ENCODE measurements around the gene PTGS2. TPM values are rescaled to one million over a fixed set of nuclear protein-coding genes. Genes with fewer than 3 reads are reported as not detected.
"Not testable (repeated sequence)": the region's sequence is repeated elsewhere in the genome, so short reads cannot be mapped to it uniquely, and the experiment has no call there.

Gene PTGS2
- total RNA-seq, 2 donors from 2014 or later = 0.57 to 14.9 TPM

- DNase-seq = no peak
- Histone ChIP-seq H3K9me3 (no peaks in the 10 kb centered on the region), H3K9ac (ENCODE audit: low read depth in 2 of 2, low read length in 2 of 2) (no peak overlapping the region), H3K36me3 (no peaks in the 10 kb centered on the region), H3K4me1 (no peaks in the 10 kb centered on the region), H3K27me3 (no peaks in the 10 kb centered on the region), H3K27ac (no peak overlapping the region), H3K4me3 (no peak overlapping the region)
- intact Hi-C loops (cut with DNase I) = no loop called here
- no peak for TF ChIP-seq CTCF (IDR thresholded peaks at IDR 0.05)
Measured at GRCh38 chr1:186670297-186671135, 9.7 kb downstream of the PTGS2 start.

GRCh38 chr1:186669784-186670183 is 10.4 kb downstream of the PTGS2 start:
- H3K27ac ChIP-seq; DNase-seq; H3K4me3 ChIP-seq; H3K9ac ChIP-seq (ENCODE audit: low read depth in 2 of 2, low read length in 2 of 2); H3K9me3 ChIP-seq; H3K4me1 ChIP-seq; intact Hi-C loops (cut with DNase I); H3K36me3 ChIP-seq; H3K27me3 ChIP-seq: not testable (repeated sequence)

- H3K27ac ChIP-seq; intact Hi-C loops (cut with DNase I): not testable (repeated sequence)
Measured at GRCh38 chr1:186664217-186664616, 16.0 kb downstream of the PTGS2 start.

GRCh38 chr1:186662752-186663151 is 17.5 kb downstream of the PTGS2 start:
- DNase-seq = no peak
- H3K4me1 ChIP-seq = no peaks in the 10 kb centered on the region
- no peak for TF ChIP-seq CTCF (IDR thresholded peaks at IDR 0.05)
- H3K9me3 ChIP-seq = no peaks in the 10 kb centered on the region
- H3K27ac ChIP-seq = no peak overlapping the region
- no peak overlapping the region for H3K9ac ChIP-seq (ENCODE audit: low read depth in 2 of 2, low read length in 2 of 2)
- no peak overlapping the region for H3K4me3 ChIP-seq
- intact Hi-C loops (cut with DNase I) = no loop called here
- no peaks in the 10 kb centered on the region for H3K27me3 ChIP-seq
- no peaks in the 10 kb centered on the region for H3K36me3 ChIP-seq

More at GRCh38 chr1:186664217-186664616, 16.0 kb downstream of the PTGS2 start:
- H3K36me3 ChIP-seq; H3K9me3 ChIP-seq; H3K9ac ChIP-seq (ENCODE audit: low read depth in 2 of 2, low read length in 2 of 2); H3K27me3 ChIP-seq; DNase-seq; H3K4me3 ChIP-seq; H3K4me1 ChIP-seq: not testable (repeated sequence)

GRCh38 chr1:186659890-186660341 is 20.3 kb downstream of the PTGS2 start:
- intact Hi-C loops (cut with DNase I) = no loop called here
- TF ChIP-seq CTCF (IDR thresholded peaks at IDR 0.05) = no peak

GRCh38 chr1:186658999-186659398 is 21.2 kb downstream of the PTGS2 start:
- Histone ChIP-seq H3K4me1 (no peaks in the 10 kb centered on the region), H3K27me3 (no peaks in the 10 kb centered on the region), H3K9me3 (no peaks in the 10 kb centered on the region), H3K36me3 (no peaks in the 10 kb centered on the region), H3K27ac (no peak overlapping the region), H3K9ac (ENCODE audit: low read depth in 2 of 2, low read length in 2 of 2) (no peak overlapping the region), H3K4me3 (no peak overlapping the region)
- DNase-seq = no peak
- intact Hi-C loops (cut with DNase I) = no loop called here
- TF ChIP-seq CTCF (IDR thresholded peaks at IDR 0.05) = no peak

More at GRCh38 chr1:186659890-186660341, 20.3 kb downstream of the PTGS2 start:
- no peak for DNase-seq
- Histone ChIP-seq H3K27ac (no peak overlapping the region), H3K4me3 (no peak overlapping the region), H3K27me3 (no peaks in the 10 kb centered on the region), H3K4me1 (no peaks in the 10 kb centered on the region), H3K9me3 (no peaks in the 10 kb centered on the region), H3K36me3 (no peaks in the 10 kb centered on the region), H3K9ac (ENCODE audit: low read depth in 2 of 2, low read length in 2 of 2) (no peak overlapping the region)

Measured in colonic mucosa (tissue), 4 donors.